SK-N-SH (cell line): ENCODE measurements around the gene MAPK12. TPM values are rescaled to one million over a fixed set of nuclear protein-coding genes. Genes with fewer than 3 reads are reported as not detected.

Experiments used
- CTCF ChIA-PET: fragments of 300-600, 350-600 bp; formaldehyde crosslinking; extraction: SDS; loops from one replicate; lab custom pipeline; 2021; lab: Yijun Ruan, JAX
- POLR2A ChIA-PET: fragments of 350-600 bp; sonication (Branson Sonifier 250); formaldehyde crosslinking; extraction: SDS; loops from one replicate; lab custom pipeline; 2020; ENCODE audit warnings: antibody characterized with exemption, inconsistent platforms; lab: Yijun Ruan, JAX
- DNase-seq: peaks from one replicate; pipeline ENCODE4 v3.0.0; 2012
- H2AFZ ChIP-seq: fragments of 200-600 bp; sonication (generic); 2 replicates; pipeline ENCODE4 v1.8.1; 2016; ENCODE audit warnings: antibody characterized with exemption, mild to moderate bottlenecking, low read depth
- H3F3A ChIP-seq: fragments of 200-600 bp; sonication (generic); replicated peaks from 2 replicates; pipeline ENCODE3; 2016; ENCODE audit warnings: antibody characterized with exemption, mild to moderate bottlenecking; ENCODE audit not compliant: insufficient read depth
- H3K27ac ChIP-seq, 2 experiments: fragments of 200-500 bp in 1 of 2; fragments of 200-600 bp in 1 of 2; sonication (Bioruptor generic) in 1 of 2; sonication (generic), shearing (Covaris generic) in 1 of 2; 2 replicates each; pipeline versions ENCODE4 v1.5.1 to v1.6.1; 2014 to 2016; ENCODE audit warnings: low read depth in 2 of 2, inconsistent platforms in 1 of 2, low read length in 1 of 2, mild to moderate bottlenecking in 1 of 2, mixed read lengths in 1 of 2
- H3K27me3 ChIP-seq: fragments of 200-600 bp; sonication (generic), shearing (Covaris generic); 2 replicates; pipeline ENCODE4 v1.6.1; 2016; ENCODE audit warnings: mixed run types; ENCODE audit not compliant: insufficient read depth
- H3K36me3 ChIP-seq, 2 experiments: fragments of 200-500 bp in 1 of 2; fragments of 200-600 bp in 1 of 2; sonication (Bioruptor generic) in 1 of 2; sonication (generic) in 1 of 2; replicated peaks in 1 of 2; 2 replicates each; pipeline versions ENCODE3 to v1.5.1; 2014 to 2016; ENCODE audit warnings: low read length in 1 of 2, mild to moderate bottlenecking in 1 of 2; ENCODE audit not compliant: insufficient read depth in 2 of 2, control insufficient read depth in 1 of 2
- H3K4me1 ChIP-seq, 2 experiments: fragments of 200-500 bp in 1 of 2; fragments of 200-600 bp in 1 of 2; sonication (Bioruptor generic) in 1 of 2; sonication (generic), shearing (Covaris generic) in 1 of 2; 2 replicates each; pipeline versions ENCODE4 v1.5.1 to v1.6.1; 2014 to 2016; ENCODE audit warnings: low read depth in 1 of 2, low read length in 1 of 2, mixed run types in 1 of 2; ENCODE audit not compliant: insufficient read depth in 2 of 2, control insufficient read depth in 1 of 2
- H3K4me2 ChIP-seq: fragments of 200-600 bp; sonication (generic), shearing (Covaris generic); 2 replicates; pipeline ENCODE4 v1.6.1; 2017; ENCODE audit warnings: mixed run types
- H3K4me3 ChIP-seq, 2 experiments: fragments of 200-500 bp in 1 of 2; fragments of 200-600 bp in 1 of 2; sonication (Bioruptor generic) in 1 of 2; sonication (generic), shearing (Covaris generic) in 1 of 2; 2 replicates each; pipeline versions ENCODE4 v1.5.1 to v1.8.1; 2014 to 2016; ENCODE audit warnings: low read depth in 2 of 2, inconsistent platforms in 1 of 2, low read length in 1 of 2, mild to moderate bottlenecking in 1 of 2, mixed read lengths in 1 of 2, moderate library complexity in 1 of 2
- H3K79me2 ChIP-seq: fragments of 200-600 bp; sonication (generic); 2 replicates; pipeline ENCODE4 v1.8.1; 2017; ENCODE audit warnings: mild to moderate bottlenecking; ENCODE audit not compliant: insufficient read depth
- H3K9ac ChIP-seq: fragments of 200-600 bp; sonication (generic); 2 replicates; pipeline ENCODE4 v1.6.1; 2017; ENCODE audit warnings: mixed run types
- H3K9me2 ChIP-seq: fragments of 200-600 bp; sonication (generic); 2 replicates; pipeline ENCODE4 v1.6.1; 2017; ENCODE audit warnings: mixed run types
- H3K9me3 ChIP-seq: fragments of 200-600 bp; sonication (generic); 2 replicates; pipeline ENCODE4 v1.6.1; 2017; ENCODE audit warnings: mixed run types, mild to moderate bottlenecking, moderate library complexity
- H4K20me1 ChIP-seq: fragments of 200-600 bp; sonication (generic); 2 replicates; pipeline ENCODE4 v1.6.1; 2017; ENCODE audit warnings: mild to moderate bottlenecking, mixed run types; ENCODE audit not compliant: insufficient read depth
- FOXM1 ChIP-seq: IDR thresholded peaks from 2 replicates; pipeline ENCODE4 v1.4.0; 2012; ENCODE audit warnings: low read depth, mild to moderate bottlenecking
- GATA2 ChIP-seq: sonication (generic); formaldehyde crosslinking; IDR thresholded peaks from 2 replicates; pipeline ENCODE4 v1.5.0; 2020; ENCODE audit warnings: mild to moderate bottlenecking, missing genetic modification reagents
- NRF1 ChIP-seq: IDR thresholded peaks from 2 replicates; pipeline ENCODE4 v1.6.1; 2012; ENCODE audit warnings: low read depth, mild to moderate bottlenecking, low read length
- POLR2AphosphoS5 ChIP-seq: IDR thresholded peaks from 2 replicates; pipeline ENCODE4 v1.6.1; 2012; ENCODE audit warnings: low read depth, low read length
- RCOR1 ChIP-seq: fragments of 150-350 bp; IDR thresholded peaks from 2 replicates; pipeline ENCODE4 v1.6.1; 2017; ENCODE audit warnings: antibody characterized with exemption, low read length
- RFX5 ChIP-seq: IDR thresholded peaks from 2 replicates; pipeline ENCODE4 v1.6.1; 2012; ENCODE audit warnings: mild to moderate bottlenecking, improper control_type of control experiment, low read length
- RXRA ChIP-seq: IDR thresholded peaks from 2 replicates; pipeline ENCODE4 v1.4.0; 2012; ENCODE audit warnings: low read depth, mild to moderate bottlenecking, borderline replicate concordance
- SIN3A ChIP-seq: IDR thresholded peaks from 2 replicates; pipeline ENCODE4 v1.6.1; 2012; ENCODE audit warnings: low read depth, mild to moderate bottlenecking, low read length, moderate library complexity, borderline replicate concordance
- SMC3 ChIP-seq: IDR thresholded peaks from 2 replicates; pipeline ENCODE4 v1.6.1; 2012; ENCODE audit warnings: low read depth, low read length, improper control_type of control experiment
- TCF12 ChIP-seq: IDR thresholded peaks from 2 replicates; pipeline ENCODE4 v1.4.0; 2012
- YY1 ChIP-seq: IDR thresholded peaks from 2 replicates; pipeline ENCODE4 v1.4.0; 2012; ENCODE audit warnings: low read depth, mild to moderate bottlenecking
- WGBS: methylation state at CpG from one replicate; pipeline ENCODE4 v1.1.6; 2017; ENCODE audit warnings: low lambda C conversion rate; 5-methylcytosine and 5-hydroxymethylcytosine counted together
- polyA plus RNA-seq, 3 experiments: library from polyadenylated mRNA; depleted of rRNA; stranded (reverse); fragments of >200 nt; gene quantifications; 2 replicates each; pipeline ENCODE4 v1.2.3, GENCODE V29; 2012
- TF ChIP-seq, protein P1 (sequence below): fragments of 200-600 bp; sonication (generic); IDR thresholded peaks from 2 replicates; pipeline ENCODE4 v1.6.1; 2017; ENCODE audit warnings: antibody characterized with exemption, mild to moderate bottlenecking, moderate library complexity
- TF ChIP-seq, protein P2 (sequence below): IDR thresholded peaks from 2 replicates; pipeline ENCODE4 v1.4.0; 2012; ENCODE audit warnings: low read depth, borderline replicate concordance
- TF ChIP-seq, protein P3 (sequence below): IDR thresholded peaks from 2 replicates; pipeline ENCODE4; 2012

The MAPK12 gene
- polyA plus RNA-seq, 1 of the 3 experiments (the other 2 are of a cell fraction): 118 TPM

DNA sequence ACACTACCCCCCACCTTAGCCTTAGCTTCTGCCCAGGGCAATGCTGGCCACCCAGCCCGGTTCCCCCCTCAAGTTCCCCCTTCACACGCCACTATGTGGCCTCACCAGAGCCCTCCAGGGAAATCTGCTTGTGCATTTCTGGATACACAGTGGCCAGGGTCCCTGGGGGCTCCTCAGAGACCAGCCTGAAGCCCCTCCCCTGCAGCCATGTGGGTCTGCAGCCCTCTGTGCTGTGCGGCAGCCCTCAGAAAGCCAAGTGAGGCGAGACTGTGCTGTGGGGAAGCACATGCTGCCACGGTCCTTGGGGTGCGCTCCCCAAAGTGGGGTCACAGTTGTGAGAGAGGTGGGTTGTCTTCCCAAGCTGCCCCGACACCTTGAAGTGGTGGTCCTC lies 48.1 kb upstream of the MAPK12 start:
- CTCF ChIA-PET: interaction anchor here (1.1 to 2.2 kb wide), 3 partner anchors 17 to 33 kb away, joined by 4 to 7 read pairs (median 5); partner anchors contain the start of gene DENND6B

DNA sequence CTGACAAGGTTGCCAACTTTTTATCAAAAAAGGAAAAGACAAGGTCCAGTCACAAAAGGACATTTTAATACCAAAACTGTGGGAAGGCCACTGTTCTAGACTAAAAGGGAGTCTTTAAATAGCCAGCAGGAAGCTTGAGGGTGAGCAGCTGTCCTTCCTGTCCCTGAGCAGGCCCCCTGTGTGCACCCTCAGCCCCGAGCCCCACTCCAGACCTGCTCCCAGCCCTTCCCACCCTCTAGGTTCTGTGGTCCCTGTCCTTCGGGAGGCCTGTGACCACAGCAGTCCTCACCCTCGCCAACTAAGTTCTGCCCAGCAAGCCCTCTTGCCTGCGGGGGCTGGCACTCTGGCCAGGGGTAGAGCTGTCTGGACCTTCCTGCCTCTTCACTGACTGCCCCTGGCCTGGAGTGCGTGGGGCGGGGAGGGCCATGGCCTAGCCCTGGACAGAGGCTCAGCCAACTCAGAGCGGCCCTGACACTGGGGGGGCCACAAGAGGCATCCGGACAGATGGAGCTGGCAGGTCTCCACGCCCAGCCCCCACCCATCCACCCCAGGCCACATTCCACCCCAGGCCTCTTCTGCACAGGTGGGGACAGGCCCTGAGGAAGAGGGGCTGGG lies 47.6 kb upstream of the MAPK12 start:
- H3K9ac ChIP-seq: no peak overlapping the region
- peaks cover 3 to 4% of the 10 kb centered on the region in 2 experiments for H3K36me3 ChIP-seq
- peaks cover 19 to 32% of the 10 kb centered on the region in 2 experiments; a peak in 3 of 4 replicates for H3K4me1 ChIP-seq
- no peaks in the 10 kb centered on the region for H3K27me3 ChIP-seq
- peaks cover 28% of the 10 kb centered on the region for H3K79me2 ChIP-seq
- peaks cover 21% of the 10 kb centered on the region for H3F3A ChIP-seq
- no peak for DNase-seq
- ChIA-PET CTCF (interaction anchor here (1.1 to 2.2 kb wide), 3 partner anchors 18 to 33 kb away, joined by 4 to 7 read pairs (median 5); partner anchors contain the start of gene DENND6B), POLR2A (no interaction called here)
- no peak overlapping the region for H2AFZ ChIP-seq
- H3K4me2 ChIP-seq: peak overlapping the region; percentile 62; the same call in 1 of the 2 replicates
- peak overlapping the region; percentile 72 to 85 for H3K27ac ChIP-seq
- H3K4me3 ChIP-seq: no peak overlapping the region
- TF ChIP-seq YY1 (no peak), TCF12 (no peak), SIN3A (no peak), POLR2AphosphoS5 (no peak), NRF1 (no peak), FOXM1 (no peak)
- TF ChIP-seq, protein P1, sequence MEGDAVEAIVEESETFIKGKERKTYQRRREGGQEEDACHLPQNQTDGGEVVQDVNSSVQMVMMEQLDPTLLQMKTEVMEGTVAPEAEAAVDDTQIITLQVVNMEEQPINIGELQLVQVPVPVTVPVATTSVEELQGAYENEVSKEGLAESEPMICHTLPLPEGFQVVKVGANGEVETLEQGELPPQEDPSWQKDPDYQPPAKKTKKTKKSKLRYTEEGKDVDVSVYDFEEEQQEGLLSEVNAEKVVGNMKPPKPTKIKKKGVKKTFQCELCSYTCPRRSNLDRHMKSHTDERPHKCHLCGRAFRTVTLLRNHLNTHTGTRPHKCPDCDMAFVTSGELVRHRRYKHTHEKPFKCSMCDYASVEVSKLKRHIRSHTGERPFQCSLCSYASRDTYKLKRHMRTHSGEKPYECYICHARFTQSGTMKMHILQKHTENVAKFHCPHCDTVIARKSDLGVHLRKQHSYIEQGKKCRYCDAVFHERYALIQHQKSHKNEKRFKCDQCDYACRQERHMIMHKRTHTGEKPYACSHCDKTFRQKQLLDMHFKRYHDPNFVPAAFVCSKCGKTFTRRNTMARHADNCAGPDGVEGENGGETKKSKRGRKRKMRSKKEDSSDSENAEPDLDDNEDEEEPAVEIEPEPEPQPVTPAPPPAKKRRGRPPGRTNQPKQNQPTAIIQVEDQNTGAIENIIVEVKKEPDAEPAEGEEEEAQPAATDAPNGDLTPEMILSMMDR: no peak
- 0 out of 2 replicates have a peak, but pooled peaks cover 2% of the 10 kb centered on the region for H4K20me1 ChIP-seq
- no peaks in the 10 kb centered on the region for H3K9me3 ChIP-seq
- H3K9me2 ChIP-seq: no peaks in the 10 kb centered on the region
- 87% methylated on average over 6 of the region's 9 CpGs for WGBS

More for the DNA sequence above, 48.1 kb upstream of the MAPK12 start:
- Histone ChIP-seq H3K4me3 (no peak overlapping the region), H3K9me3 (no peaks in the 10 kb centered on the region), H2AFZ (no peak overlapping the region), H3K9ac (no peak overlapping the region), H3K27me3 (no peaks in the 10 kb centered on the region), H3K4me2 (no peak overlapping the region), H3F3A (peaks cover 21% of the 10 kb centered on the region), H3K4me1 (peaks cover 15 to 27% of the 10 kb centered on the region in 2 experiments; a peak in 3 of 4 replicates), H4K20me1 (no peaks in the 10 kb centered on the region), H3K27ac (no peak overlapping the region), H3K79me2 (peaks cover 23% of the 10 kb centered on the region), H3K36me3 (peaks cover 2 to 3% of the 10 kb centered on the region in 2 experiments), H3K9me2 (no peaks in the 10 kb centered on the region)
- no peak for TF ChIP-seq RFX5
- no peak for TF ChIP-seq FOXM1
- 97% methylated on average over 5 of the region's 7 CpGs for WGBS
- no peak for DNase-seq
- POLR2A ChIA-PET: no interaction called here

DNA sequence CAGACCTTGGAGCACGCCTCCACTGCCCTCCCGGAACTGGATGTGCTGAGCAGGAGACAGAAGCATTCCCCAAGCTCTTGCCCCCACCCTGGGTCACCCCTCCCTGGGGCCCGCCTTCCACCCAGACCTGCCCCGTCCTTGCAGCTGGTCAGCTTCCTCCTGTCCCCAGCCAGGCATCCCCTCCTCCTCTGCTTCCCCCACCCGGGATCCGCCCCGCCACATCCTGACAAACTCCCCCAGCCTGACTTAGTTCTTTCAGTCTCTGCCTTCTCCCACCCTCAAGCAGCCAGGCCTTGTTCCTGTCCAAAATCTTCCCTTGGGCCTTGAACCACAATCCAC lies 47.1 kb upstream of the MAPK12 start:
- no peak overlapping the region for H3K4me3 ChIP-seq
- no peak for DNase-seq
- WGBS: 60% methylated on average over 3 of the region's 7 CpGs
- H3K9me3 ChIP-seq: no peaks in the 10 kb centered on the region
- H3K9ac ChIP-seq: no peak overlapping the region
- H3K27me3 ChIP-seq: no peaks in the 10 kb centered on the region
- TF ChIP-seq RCOR1 (no peak), RXRA (no peak), GATA2 (no peak), SMC3 (no peak)
- TF ChIP-seq, protein P2, sequence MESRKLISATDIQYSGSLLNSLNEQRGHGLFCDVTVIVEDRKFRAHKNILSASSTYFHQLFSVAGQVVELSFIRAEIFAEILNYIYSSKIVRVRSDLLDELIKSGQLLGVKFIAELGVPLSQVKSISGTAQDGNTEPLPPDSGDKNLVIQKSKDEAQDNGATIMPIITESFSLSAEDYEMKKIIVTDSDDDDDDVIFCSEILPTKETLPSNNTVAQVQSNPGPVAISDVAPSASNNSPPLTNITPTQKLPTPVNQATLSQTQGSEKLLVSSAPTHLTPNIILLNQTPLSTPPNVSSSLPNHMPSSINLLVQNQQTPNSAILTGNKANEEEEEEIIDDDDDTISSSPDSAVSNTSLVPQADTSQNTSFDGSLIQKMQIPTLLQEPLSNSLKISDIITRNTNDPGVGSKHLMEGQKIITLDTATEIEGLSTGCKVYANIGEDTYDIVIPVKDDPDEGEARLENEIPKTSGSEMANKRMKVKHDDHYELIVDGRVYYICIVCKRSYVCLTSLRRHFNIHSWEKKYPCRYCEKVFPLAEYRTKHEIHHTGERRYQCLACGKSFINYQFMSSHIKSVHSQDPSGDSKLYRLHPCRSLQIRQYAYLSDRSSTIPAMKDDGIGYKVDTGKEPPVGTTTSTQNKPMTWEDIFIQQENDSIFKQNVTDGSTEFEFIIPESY: no peak
- TF ChIP-seq, protein P3, sequence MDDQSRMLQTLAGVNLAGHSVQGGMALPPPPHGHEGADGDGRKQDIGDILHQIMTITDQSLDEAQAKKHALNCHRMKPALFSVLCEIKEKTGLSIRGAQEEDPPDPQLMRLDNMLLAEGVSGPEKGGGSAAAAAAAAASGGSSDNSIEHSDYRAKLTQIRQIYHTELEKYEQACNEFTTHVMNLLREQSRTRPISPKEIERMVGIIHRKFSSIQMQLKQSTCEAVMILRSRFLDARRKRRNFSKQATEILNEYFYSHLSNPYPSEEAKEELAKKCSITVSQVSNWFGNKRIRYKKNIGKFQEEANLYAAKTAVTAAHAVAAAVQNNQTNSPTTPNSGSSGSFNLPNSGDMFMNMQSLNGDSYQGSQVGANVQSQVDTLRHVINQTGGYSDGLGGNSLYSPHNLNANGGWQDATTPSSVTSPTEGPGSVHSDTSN: no peak
- H3F3A ChIP-seq: peaks cover 21% of the 10 kb centered on the region
- H3K79me2 ChIP-seq: peaks cover 33% of the 10 kb centered on the region
- H4K20me1 ChIP-seq: peaks cover 7% of the 10 kb centered on the region
- H2AFZ ChIP-seq: no peak overlapping the region
- H3K4me2 ChIP-seq: peak overlapping the region; percentile 62; the same call in 1 of the 2 replicates
- H3K4me1 ChIP-seq: peaks cover 24 to 37% of the 10 kb centered on the region in 2 experiments; a peak in 3 of 4 replicates
- ChIA-PET POLR2A (no interaction called here), CTCF (interaction anchor here (0.9 kb wide), 1 partner anchor 57 kb away, joined by 3 read pairs; no protein-coding TSS in a partner anchor)
- H3K9me2 ChIP-seq: no peaks in the 10 kb centered on the region
- peak overlapping the region; percentile 72 to 85 for H3K27ac ChIP-seq
- peaks cover 3 to 7% of the 10 kb centered on the region in 2 experiments for H3K36me3 ChIP-seq
